ENCODE data around the gene ZNRF2.

ZNRF2 gene

GRCh38 chr7:30249986-30250774 is 34.2 kb upstream of the ZNRF2 start:
- Histone ChIP-seq H3K4me1 (ENCODE audit: control insufficient read depth, insufficient read depth, low read length) (no peaks in the 10 kb centered on the region), H3K36me3 (ENCODE audit: control insufficient read depth, insufficient read depth, low read length) (no peaks in the 10 kb centered on the region), H3K9ac (ENCODE audit: low read depth, low read length) (no peak overlapping the region), H3K4me3 (ENCODE audit: low read depth, low read length) (no peak overlapping the region), H3K27me3 (ENCODE audit: control insufficient read depth, insufficient read depth, low read length) (no peaks in the 10 kb centered on the region), H3K9me3 (ENCODE audit: control insufficient read depth, insufficient read depth, low read length) (no peaks in the 10 kb centered on the region)

DNA sequence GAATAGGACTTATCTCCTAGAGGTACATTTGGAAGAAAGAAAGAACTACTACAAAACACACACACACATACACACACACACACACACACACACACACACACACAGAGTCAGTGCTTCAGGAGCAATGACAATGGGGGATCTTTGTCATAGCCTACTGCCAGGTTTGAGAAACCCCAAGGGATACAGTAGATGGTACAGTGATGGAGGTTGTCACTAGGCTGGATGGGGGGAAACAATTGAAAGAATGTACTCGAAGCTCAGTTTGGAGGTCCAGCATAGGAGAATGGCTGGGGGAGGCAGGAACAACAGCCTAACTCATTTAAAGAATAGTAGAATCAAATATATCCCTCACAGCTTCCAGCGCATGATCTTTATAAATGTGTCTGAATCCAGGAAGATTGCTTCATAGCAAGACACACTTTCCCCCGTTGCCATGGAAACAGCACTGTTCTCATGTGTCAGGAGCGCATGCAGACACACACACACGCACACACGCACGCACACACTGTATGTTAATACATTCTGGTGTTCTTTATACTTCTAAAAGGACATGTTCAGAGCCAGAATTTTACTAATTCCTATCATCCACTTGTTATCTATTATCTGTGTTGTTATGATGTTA is 32.6 kb upstream of the ZNRF2 start:
- H3K9ac ChIP-seq (ENCODE audit: low read depth, low read length): no peak overlapping the region
- H3K4me3 ChIP-seq (ENCODE audit: low read depth, low read length): no peak overlapping the region
- H3K4me1 ChIP-seq (ENCODE audit: control insufficient read depth, insufficient read depth, low read length): no peaks in the 10 kb centered on the region
- H3K9me3 ChIP-seq (ENCODE audit: control insufficient read depth, insufficient read depth, low read length): no peaks in the 10 kb centered on the region
- H3K27me3 ChIP-seq (ENCODE audit: control insufficient read depth, insufficient read depth, low read length): no peaks in the 10 kb centered on the region
- no peaks in the 10 kb centered on the region for H3K36me3 ChIP-seq (ENCODE audit: control insufficient read depth, insufficient read depth, low read length)

GRCh38 chr7:30252885-30253795 is 31.3 kb upstream of the ZNRF2 start:
- H3K4me3 ChIP-seq (ENCODE audit: low read depth, low read length): no peak overlapping the region

DNA sequence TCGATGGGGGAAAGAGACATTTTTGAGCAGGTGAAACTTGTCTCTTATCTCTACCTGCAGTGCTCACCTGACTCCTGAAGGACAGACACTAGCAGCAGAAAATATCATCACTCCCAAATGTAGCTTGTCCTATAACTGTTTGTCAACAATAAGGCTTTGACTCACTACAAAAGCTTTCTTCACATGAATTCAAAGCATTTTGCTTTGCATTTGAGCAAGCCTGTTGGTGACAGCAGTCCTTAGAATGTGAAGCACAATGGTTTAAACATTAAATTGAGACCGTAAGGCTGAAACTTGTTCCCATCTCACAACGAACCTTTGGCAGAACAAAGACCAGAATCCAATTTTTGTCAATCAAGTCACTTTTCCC is 30.6 kb upstream of the ZNRF2 start:
- H3K36me3 ChIP-seq (ENCODE audit: control insufficient read depth, insufficient read depth, low read length): no peaks in the 10 kb centered on the region
- H3K9ac ChIP-seq (ENCODE audit: low read depth, low read length): no peak overlapping the region
- no peaks in the 10 kb centered on the region for H3K27me3 ChIP-seq (ENCODE audit: control insufficient read depth, insufficient read depth, low read length)
- no peaks in the 10 kb centered on the region for H3K4me1 ChIP-seq (ENCODE audit: control insufficient read depth, insufficient read depth, low read length)
- no peak overlapping the region for H3K4me3 ChIP-seq (ENCODE audit: low read depth, low read length)
- H3K9me3 ChIP-seq (ENCODE audit: control insufficient read depth, insufficient read depth, low read length): no peaks in the 10 kb centered on the region

More at GRCh38 chr7:30252885-30253795, 31.3 kb upstream of the ZNRF2 start:
- no peak overlapping the region for H3K9ac ChIP-seq (ENCODE audit: low read depth, low read length)
- H3K36me3 ChIP-seq (ENCODE audit: control insufficient read depth, insufficient read depth, low read length): no peaks in the 10 kb centered on the region
- H3K4me1 ChIP-seq (ENCODE audit: control insufficient read depth, insufficient read depth, low read length): no peaks in the 10 kb centered on the region
- no peaks in the 10 kb centered on the region for H3K9me3 ChIP-seq (ENCODE audit: control insufficient read depth, insufficient read depth, low read length)
- H3K27me3 ChIP-seq (ENCODE audit: control insufficient read depth, insufficient read depth, low read length): no peaks in the 10 kb centered on the region

DNA sequence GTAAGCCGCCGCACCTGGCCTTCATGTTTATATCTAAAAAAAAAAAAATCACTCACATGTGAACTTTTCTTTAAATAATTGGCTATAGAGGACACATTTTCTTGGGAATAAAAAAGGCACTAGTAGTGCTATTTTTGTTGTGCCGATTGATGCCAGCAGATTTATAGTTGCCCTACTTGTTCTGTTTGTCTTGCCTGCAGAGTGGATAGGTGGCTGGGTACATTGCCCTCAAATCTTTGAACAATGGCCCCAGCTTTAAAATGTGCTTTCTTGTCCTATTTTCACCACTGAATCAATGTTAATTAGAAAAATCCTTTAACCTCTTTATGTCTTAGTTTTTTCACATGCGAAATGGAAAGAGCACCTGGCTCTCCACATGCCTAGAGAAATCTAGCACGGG is 30.1 kb upstream of the ZNRF2 start:
- Histone ChIP-seq H3K27me3 (ENCODE audit: control insufficient read depth, insufficient read depth, low read length) (no peaks in the 10 kb centered on the region), H3K4me1 (ENCODE audit: control insufficient read depth, insufficient read depth, low read length) (no peaks in the 10 kb centered on the region), H3K9ac (ENCODE audit: low read depth, low read length) (no peak overlapping the region), H3K4me3 (ENCODE audit: low read depth, low read length) (no peak overlapping the region), H3K36me3 (ENCODE audit: control insufficient read depth, insufficient read depth, low read length) (no peaks in the 10 kb centered on the region), H3K9me3 (ENCODE audit: control insufficient read depth, insufficient read depth, low read length) (no peaks in the 10 kb centered on the region)

DNA sequence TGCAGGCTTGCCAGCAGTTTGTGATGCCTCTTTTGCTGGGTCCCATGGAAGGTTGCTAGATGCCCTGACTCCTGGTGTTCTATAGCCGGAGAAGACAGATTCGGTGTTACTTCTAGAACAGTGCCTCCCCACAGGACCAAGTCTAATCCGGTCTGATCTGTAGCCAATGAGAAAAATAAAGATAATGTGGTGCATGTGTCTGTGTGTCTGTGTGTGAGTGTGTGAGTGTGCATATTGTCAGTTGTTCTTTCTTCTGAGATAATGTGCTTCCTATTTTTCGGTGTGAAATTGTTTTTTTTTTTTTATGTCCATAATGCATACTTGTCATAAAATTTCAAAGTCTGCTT is 29.7 kb upstream of the ZNRF2 start:
- H3K27me3 ChIP-seq (ENCODE audit: control insufficient read depth, insufficient read depth, low read length): no peaks in the 10 kb centered on the region
- H3K4me1 ChIP-seq (ENCODE audit: control insufficient read depth, insufficient read depth, low read length): no peaks in the 10 kb centered on the region
- no peak overlapping the region for H3K4me3 ChIP-seq (ENCODE audit: low read depth, low read length)
- H3K9ac ChIP-seq (ENCODE audit: low read depth, low read length): no peak overlapping the region
- no peaks in the 10 kb centered on the region for H3K9me3 ChIP-seq (ENCODE audit: control insufficient read depth, insufficient read depth, low read length)
- no peaks in the 10 kb centered on the region for H3K36me3 ChIP-seq (ENCODE audit: control insufficient read depth, insufficient read depth, low read length)

- Histone ChIP-seq H3K9ac (ENCODE audit: low read depth, low read length) (no peak overlapping the region), H3K4me1 (ENCODE audit: control insufficient read depth, insufficient read depth, low read length) (no peaks in the 10 kb centered on the region), H3K27me3 (ENCODE audit: control insufficient read depth, insufficient read depth, low read length) (no peaks in the 10 kb centered on the region), H3K36me3 (ENCODE audit: control insufficient read depth, insufficient read depth, low read length) (no peaks in the 10 kb centered on the region), H3K9me3 (ENCODE audit: control insufficient read depth, insufficient read depth, low read length) (no peaks in the 10 kb centered on the region), H3K4me3 (ENCODE audit: low read depth, low read length) (no peak overlapping the region)
Measured at GRCh38 chr7:30255064-30255769, 29.2 kb upstream of the ZNRF2 start.

GRCh38 chr7:30256349-30256858 is 28.0 kb upstream of the ZNRF2 start:
- Histone ChIP-seq H3K9ac (ENCODE audit: low read depth, low read length) (no peak overlapping the region), H3K4me1 (ENCODE audit: control insufficient read depth, insufficient read depth, low read length) (no peaks in the 10 kb centered on the region), H3K9me3 (ENCODE audit: control insufficient read depth, insufficient read depth, low read length) (no peaks in the 10 kb centered on the region), H3K27me3 (ENCODE audit: control insufficient read depth, insufficient read depth, low read length) (no peaks in the 10 kb centered on the region), H3K4me3 (ENCODE audit: low read depth, low read length) (no peak overlapping the region), H3K36me3 (ENCODE audit: control insufficient read depth, insufficient read depth, low read length) (no peaks in the 10 kb centered on the region)

- Histone ChIP-seq H3K4me3 (ENCODE audit: low read depth, low read length) (no peak overlapping the region), H3K27me3 (ENCODE audit: control insufficient read depth, insufficient read depth, low read length) (no peaks in the 10 kb centered on the region), H3K36me3 (ENCODE audit: control insufficient read depth, insufficient read depth, low read length) (no peaks in the 10 kb centered on the region), H3K9ac (ENCODE audit: low read depth, low read length) (no peak overlapping the region), H3K9me3 (ENCODE audit: control insufficient read depth, insufficient read depth, low read length) (no peaks in the 10 kb centered on the region), H3K4me1 (ENCODE audit: control insufficient read depth, insufficient read depth, low read length) (no peaks in the 10 kb centered on the region)
Measured at GRCh38 chr7:30260246-30260768, 24.1 kb upstream of the ZNRF2 start.

DNA sequence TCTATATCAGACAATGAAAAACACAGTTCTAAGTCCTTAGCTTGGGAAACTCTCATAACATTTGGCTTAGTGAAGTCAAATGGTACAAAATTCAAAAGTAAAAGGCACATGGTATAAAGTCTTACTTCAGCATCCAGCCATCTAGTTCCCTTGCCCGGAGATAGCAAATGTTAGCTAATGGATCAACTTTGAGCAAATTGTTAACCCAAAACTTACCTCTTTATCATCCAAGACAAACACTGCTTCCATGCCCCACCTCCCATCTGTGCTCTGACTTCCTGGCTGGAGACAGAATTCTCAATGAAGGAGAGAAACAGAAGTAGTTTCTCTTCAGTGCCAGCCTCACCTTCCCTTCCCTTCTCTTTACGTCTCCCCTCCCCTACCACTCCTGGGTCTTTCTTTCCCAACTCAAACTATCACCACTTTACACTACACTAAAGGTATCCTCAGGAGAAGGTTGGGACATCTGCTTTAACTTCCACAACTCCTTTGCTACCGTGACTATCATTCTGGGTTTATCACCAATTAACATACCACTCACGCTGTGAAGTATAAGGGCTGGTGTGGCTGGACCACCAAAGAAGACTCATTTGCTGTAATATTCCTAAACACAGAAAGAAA is 21.2 kb upstream of the ZNRF2 start:
- Histone ChIP-seq H3K36me3 (ENCODE audit: control insufficient read depth, insufficient read depth, low read length) (no peaks in the 10 kb centered on the region), H3K4me1 (ENCODE audit: control insufficient read depth, insufficient read depth, low read length) (no peaks in the 10 kb centered on the region), H3K9ac (ENCODE audit: low read depth, low read length) (no peak overlapping the region), H3K27me3 (ENCODE audit: control insufficient read depth, insufficient read depth, low read length) (no peaks in the 10 kb centered on the region), H3K9me3 (ENCODE audit: control insufficient read depth, insufficient read depth, low read length) (no peaks in the 10 kb centered on the region), H3K4me3 (ENCODE audit: low read depth, low read length) (no peak overlapping the region)

DNA sequence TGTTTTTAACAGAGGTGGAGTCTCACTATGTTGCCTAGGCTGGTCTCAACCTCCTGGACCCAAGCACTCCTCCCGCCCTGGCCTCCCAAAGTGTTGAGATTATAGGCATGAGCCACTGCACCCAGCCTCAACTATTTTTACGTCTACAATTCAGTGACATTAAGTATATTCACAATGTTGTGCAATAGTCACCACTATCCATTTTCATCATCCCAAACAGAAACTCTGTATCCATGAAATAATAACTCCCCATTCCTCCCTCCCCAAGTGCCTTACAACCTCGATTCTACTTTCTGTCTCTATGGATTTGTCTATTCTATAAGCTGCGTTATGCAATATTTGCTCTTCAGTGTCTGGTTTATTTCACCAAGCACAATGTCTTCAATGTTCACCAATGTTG is 20.3 kb upstream of the ZNRF2 start:
- Histone ChIP-seq H3K9me3 (ENCODE audit: control insufficient read depth, insufficient read depth, low read length) (no peaks in the 10 kb centered on the region), H3K27me3 (ENCODE audit: control insufficient read depth, insufficient read depth, low read length) (no peaks in the 10 kb centered on the region), H3K9ac (ENCODE audit: low read depth, low read length) (no peak overlapping the region)

More for the DNA sequence above, 20.3 kb upstream of the ZNRF2 start:
- no peaks in the 10 kb centered on the region for H3K4me1 ChIP-seq (ENCODE audit: control insufficient read depth, insufficient read depth, low read length)
- H3K36me3 ChIP-seq (ENCODE audit: control insufficient read depth, insufficient read depth, low read length): no peaks in the 10 kb centered on the region
- no peak overlapping the region for H3K4me3 ChIP-seq (ENCODE audit: low read depth, low read length)

Measured in iPS-15b (cell line).